GM23338 (cell line): Measurements from ENCODE around the gene FAM13A. TPM values are rescaled to one million over a fixed set of nuclear protein-coding genes. Genes with fewer than 3 reads are reported as not detected.

Source experiments
- ATAC-seq: fragments of 200-7000 bp; cut with Tn5 transposase; 3 replicates; pipeline ENCODE4 v1.9.1; 2020
- DNase-seq: peaks from one replicate; pipeline ENCODE4 v3.0.0-alpha.2; 2015; ENCODE audit warnings: low spot score
- H2AFZ ChIP-seq: fragments of 200-600 bp; sonication (generic); 2 replicates; pipeline ENCODE4 v1.8.0; 2016; ENCODE audit warnings: antibody characterized with exemption, mild to moderate bottlenecking, moderate library complexity
- H3F3A ChIP-seq: fragments of 200-600 bp; sonication (generic); replicated peaks from 2 replicates; pipeline ENCODE4 v1.8.0; 2017; ENCODE audit warnings: antibody characterized with exemption, mixed run types, low read depth
- H3K27ac ChIP-seq: fragments of 200-600 bp; sonication (generic); 2 replicates; pipeline ENCODE4 v1.6.1; 2016; ENCODE audit warnings: low read depth
- H3K27me3 ChIP-seq: fragments of 200-600 bp; sonication (generic); 2 replicates; pipeline ENCODE4 v1.8.0; 2016; ENCODE audit warnings: mild to moderate bottlenecking, mixed run types, moderate library complexity; ENCODE audit not compliant: insufficient read depth
- H3K36me3 ChIP-seq: fragments of 200-600 bp; sonication (generic); 2 replicates; pipeline ENCODE4 v1.8.0; 2016; ENCODE audit warnings: mild to moderate bottlenecking; ENCODE audit not compliant: insufficient read depth
- H3K4me1 ChIP-seq: fragments of 200-600 bp; sonication (generic); 2 replicates; pipeline ENCODE4 v1.8.0; 2016; ENCODE audit warnings: mild to moderate bottlenecking, moderate library complexity; ENCODE audit not compliant: insufficient read depth
- H3K4me2 ChIP-seq: fragments of 200-600 bp; sonication (generic); 2 replicates; pipeline ENCODE4 v1.7.1; 2017; ENCODE audit warnings: mixed run types
- H3K4me3 ChIP-seq: fragments of 200-600 bp; sonication (generic); 2 replicates; pipeline ENCODE4 v1.6.1; 2016; ENCODE audit warnings: mixed run types
- H3K79me2 ChIP-seq: fragments of 200-600 bp; sonication (generic); replicated peaks from 2 replicates; pipeline ENCODE4 v1.8.0; 2017; ENCODE audit warnings: mild to moderate bottlenecking; ENCODE audit not compliant: insufficient read depth
- H3K9me2 ChIP-seq: fragments of 200-600 bp; sonication (generic); 2 replicates; pipeline ENCODE4 v1.8.0; 2017; ENCODE audit not compliant: insufficient read depth
- H4K20me1 ChIP-seq: fragments of 200-600 bp; sonication (generic); replicated peaks from 2 replicates; pipeline ENCODE4 v1.8.0; 2017; ENCODE audit warnings: mild to moderate bottlenecking; ENCODE audit not compliant: insufficient read depth
- H3K27ac Mint-ChIP-seq: 2 replicates; pipeline ENCODE4 v1.8.0; 2020; ENCODE audit warnings: inconsistent platforms, mild to moderate bottlenecking, moderate library complexity, mixed read lengths
- H3K27me3 Mint-ChIP-seq: 3 replicates; pipeline ENCODE4 v1.8.0; 2022; ENCODE audit warnings: low read depth, mild to moderate bottlenecking, moderate library complexity, mixed read lengths, inconsistent platforms; ENCODE audit not compliant: insufficient read depth, poor library complexity
- H3K36me3 Mint-ChIP-seq: 3 replicates; pipeline ENCODE4 v1.8.0; 2021; ENCODE audit warnings: low read depth, mild to moderate bottlenecking, inconsistent platforms, moderate library complexity, mixed read lengths
- H3K4me1 Mint-ChIP-seq: 3 replicates; pipeline ENCODE4 v1.8.0; 2020; ENCODE audit warnings: mild to moderate bottlenecking, inconsistent platforms, mixed read lengths
- H3K4me3 Mint-ChIP-seq: 3 replicates; pipeline ENCODE4 v1.8.0; 2021; ENCODE audit warnings: moderate library complexity, mild to moderate bottlenecking, inconsistent platforms, mixed read lengths
- H3K9me3 Mint-ChIP-seq: 3 replicates; pipeline ENCODE4 v1.8.0; 2020; ENCODE audit warnings: moderate library complexity, mild to moderate bottlenecking, inconsistent platforms, mixed read lengths
- CREB1 ChIP-seq: fragments of 250-450 bp; sonication (Bioruptor Pico); IDR thresholded peaks from 2 replicates; pipeline ENCODE4 v1.5.0; 2020; ENCODE audit warnings: low read depth, mild to moderate bottlenecking, moderate library complexity
- CTCF ChIP-seq, 2 experiments: fragments of 200-600 bp in 1 of 2; sonication (generic) in 1 of 2; conservative IDR thresholded peaks; 2 replicates each; pipeline versions ENCODE4 v1.5.1 to v1.6.1; 2016 to 2017; ENCODE audit warnings: antibody characterized with exemption in 2 of 2, low read depth in 2 of 2, mild to moderate bottlenecking in 2 of 2, moderate library complexity in 1 of 2
- ETS1 ChIP-seq: IDR thresholded peaks from 2 replicates; pipeline ENCODE4 v1.6.1; 2016; ENCODE audit warnings: antibody characterized with exemption
- EZH2 ChIP-seq: fragments of 200-600 bp; sonication (generic); IDR thresholded peaks from one replicate; pipeline ENCODE4 v1.8.0; 2017; ENCODE audit warnings: antibody characterized with exemption, mild to moderate bottlenecking, low read depth; ENCODE audit not compliant: unreplicated experiment
- EZH2phosphoT487 ChIP-seq: fragments of 200-600 bp; sonication (generic); IDR thresholded peaks from one replicate; pipeline ENCODE4 v1.8.1; 2018; ENCODE audit warnings: antibody characterized with exemption; ENCODE audit not compliant: unreplicated experiment
- JUNB ChIP-seq: IDR thresholded peaks from one replicate; pipeline ENCODE4 v1.6.1; 2016; ENCODE audit warnings: antibody characterized with exemption; ENCODE audit not compliant: unreplicated experiment
- NANOG ChIP-seq: IDR thresholded peaks from 2 replicates; pipeline ENCODE4 v1.6.1; 2016; ENCODE audit warnings: antibody characterized with exemption, borderline replicate concordance
- POLR2AphosphoS5 ChIP-seq: IDR thresholded peaks from 2 replicates; pipeline ENCODE4 v1.6.1; 2016; ENCODE audit warnings: antibody characterized with exemption, low read depth
- REST ChIP-seq: IDR thresholded peaks from one replicate; pipeline ENCODE4 v1.6.1; 2018; ENCODE audit warnings: antibody characterized with exemption; ENCODE audit not compliant: unreplicated experiment
- STAT1 ChIP-seq: IDR thresholded peaks from one replicate; pipeline ENCODE4 v1.6.1; 2016; ENCODE audit warnings: antibody characterized with exemption; ENCODE audit not compliant: unreplicated experiment
- ZNF114 ChIP-seq: fragments of 250-450 bp; sonication (Bioruptor Pico); IDR thresholded peaks from 2 replicates; pipeline ENCODE4 v1.5.0; 2020; ENCODE audit warnings: mild to moderate bottlenecking, moderate library complexity
- ZNF331 ChIP-seq: fragments of 250-450 bp; sonication (Bioruptor Pico); IDR thresholded peaks from 2 replicates; pipeline ENCODE4 v1.5.0; 2020; ENCODE audit warnings: low read depth, mild to moderate bottlenecking, moderate library complexity
- ZNF462 ChIP-seq: fragments of 250-450 bp; sonication (Bioruptor Pico); IDR thresholded peaks from 2 replicates; pipeline ENCODE4 v1.5.0; 2020; ENCODE audit warnings: mild to moderate bottlenecking, moderate library complexity
- polyA plus RNA-seq: library from polyadenylated mRNA; unstranded; fragments of >200 nt; fragmentation: Nextera tagmentation; extraction: Ambion mirVana; gene quantifications from 2 replicates; pipeline ENCODE4 v1.2.1, GENCODE V29; 2016
- total RNA-seq: library from RNA; depleted of rRNA; stranded (reverse); fragments of >200 nt; shearing (Covaris generic); gene quantifications from 2 replicates; pipeline ENCODE4 v1.2.3, GENCODE V29; 2014

The FAM13A gene
- total and polyA plus RNA-seq, 2 experiments from 2014 or later, result 13.9 to 28.4 TPM

GRCh38 chr4:88697141-88697540 is 359.8 kb downstream of the FAM13A start:
- Histone ChIP-seq H3K4me1 (no peaks in the 10 kb centered on the region), H4K20me1 (no peaks in the 10 kb centered on the region), H3K9me2 (no peaks in the 10 kb centered on the region), H3K36me3 (no peaks in the 10 kb centered on the region), H3F3A (no peaks in the 10 kb centered on the region), H3K4me2 (peak overlapping the region; percentile 81), H3K79me2 (no peaks in the 10 kb centered on the region), H3K4me3 (peak overlapping the region; percentile 59), H3K27ac (no peak overlapping the region), H2AFZ (peak overlapping the region; percentile 87), H3K27me3 (peaks cover 5% of the 10 kb centered on the region; the same call in 1 of the 2 replicates)
- H3K36me3 Mint-ChIP-seq, result no peaks in the 10 kb centered on the region
- no peak overlapping the region for H3K27ac Mint-ChIP-seq
- no peak for DNase-seq
- H3K27me3 Mint-ChIP-seq, result peaks cover 6% of the 10 kb centered on the region
- no peaks in the 10 kb centered on the region for H3K9me3 Mint-ChIP-seq
- peaks cover 2% of the 10 kb centered on the region; the same call in 2 of the 3 replicates for H3K4me1 Mint-ChIP-seq
- peak; percentile 18; the same call in 2 of the 3 replicates for ATAC-seq
- TF ChIP-seq REST (no peak), ZNF462 (no peak), EZH2 (no peak), CTCF (conservative IDR thresholded peaks at IDR 0.05; ENCODE audit: low read depth in 2 of 2) (no peak), POLR2AphosphoS5 (no peak), CREB1 (CRISPR knock-in tag) (no peak), EZH2phosphoT487 (no peak), ETS1 (no peak), STAT1 (no peak), NANOG (no peak), ZNF114 (CRISPR knock-in tag) (no peak), ZNF331 (CRISPR knock-in tag) (no peak), JUNB (no peak)
- peak overlapping the region; percentile 78 for H3K4me3 Mint-ChIP-seq
